Thymus (tissue), 11 donors: Measurements from ENCODE around the gene WFDC13. TPM values are rescaled to one million over a fixed set of nuclear protein-coding genes. Genes with fewer than 3 reads are reported as not detected.

Experiments used
- DNase-seq, 9 donors: peaks; one replicate each; pipeline ENCODE4 v3.0.0-alpha.2; 2013; ENCODE audit warnings: low spot score in 9 of 9, low read depth in 6 of 9, missing footprints in 1 of 9
- H3K27ac ChIP-seq, 2 donors: one replicate each; pipeline ENCODE4 v1.5.1; 2013; ENCODE audit warnings: control low read depth in 1 of 2, low read depth in 1 of 2, low read length in 1 of 2, mild to moderate bottlenecking in 1 of 2, moderate library complexity in 1 of 2
- H3K27me3 ChIP-seq, 2 donors: one replicate each; pipeline ENCODE4 v1.5.1; 2013; ENCODE audit warnings: low read length in 1 of 2; ENCODE audit not compliant: control insufficient read depth in 2 of 2, insufficient read depth in 1 of 2
- H3K36me3 ChIP-seq, 2 donors: one replicate each; pipeline ENCODE4 v1.5.1; 2013; ENCODE audit warnings: low read length in 1 of 2, mild to moderate bottlenecking in 1 of 2, moderate library complexity in 1 of 2; ENCODE audit not compliant: control insufficient read depth in 2 of 2, insufficient read depth in 2 of 2
- H3K4me1 ChIP-seq, 2 donors: one replicate each; pipeline ENCODE4 v1.5.1; 2013; ENCODE audit warnings: low read length in 2 of 2; ENCODE audit not compliant: control insufficient read depth in 2 of 2, insufficient read depth in 2 of 2
- H3K4me3 ChIP-seq, 2 donors: one replicate each; pipeline ENCODE4 v1.5.1; 2013; ENCODE audit warnings: low read length in 2 of 2, control low read depth in 1 of 2, mild to moderate bottlenecking in 1 of 2
- H3K9me3 ChIP-seq, 2 donors: one replicate each; pipeline ENCODE4 v1.5.1; 2013; ENCODE audit warnings: low read length in 1 of 2, mild to moderate bottlenecking in 1 of 2; ENCODE audit not compliant: control insufficient read depth in 2 of 2, insufficient read depth in 1 of 2
- WGBS: extraction: QIAGEN DNeasy Blood & Tissue Kit; methylation state at CpG from one replicate; pipeline ENCODE4 v1.1.7; 2013; 5-methylcytosine and 5-hydroxymethylcytosine counted together
- polyA plus RNA-seq: library from polyadenylated mRNA; stranded (reverse); fragments of 200-250 nt; gene quantifications from one replicate; pipeline ENCODE4 v1.2.3, GENCODE V29; 2013
- total RNA-seq: library from RNA; stranded (reverse); fragments of 120-200 nt; gene quantifications from one replicate; pipeline ENCODE4 v1.2.4, GENCODE V29; 2013
- donor health status: healthy.

WFDC13 gene
- total and polyA plus RNA-seq, 2 donors, result 0.07 TPM; not detected in 1

DNA sequence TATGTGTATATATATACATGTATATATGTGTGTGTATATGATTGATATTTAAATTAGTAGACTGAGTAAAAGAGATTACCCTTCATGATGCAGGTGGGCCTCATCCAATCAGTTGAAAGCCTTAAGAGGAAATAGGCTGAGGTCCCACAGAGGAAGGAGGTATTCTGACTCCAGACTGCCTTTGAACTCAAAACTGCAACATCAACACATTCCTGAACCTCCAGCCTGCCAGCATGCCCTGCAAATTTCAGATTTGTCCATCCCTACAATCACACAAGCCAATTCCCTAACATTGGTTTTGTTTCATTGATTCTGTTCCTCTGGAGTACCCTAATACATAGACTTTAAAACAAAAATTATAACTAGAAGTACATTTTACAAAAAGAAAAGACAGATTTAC, 43.2 kb downstream of the WFDC13 start:
- DNase-seq, result no peak
- H3K4me1 ChIP-seq, result no peaks in the 10 kb centered on the region
- no peak overlapping the region for H3K4me3 ChIP-seq

DNA sequence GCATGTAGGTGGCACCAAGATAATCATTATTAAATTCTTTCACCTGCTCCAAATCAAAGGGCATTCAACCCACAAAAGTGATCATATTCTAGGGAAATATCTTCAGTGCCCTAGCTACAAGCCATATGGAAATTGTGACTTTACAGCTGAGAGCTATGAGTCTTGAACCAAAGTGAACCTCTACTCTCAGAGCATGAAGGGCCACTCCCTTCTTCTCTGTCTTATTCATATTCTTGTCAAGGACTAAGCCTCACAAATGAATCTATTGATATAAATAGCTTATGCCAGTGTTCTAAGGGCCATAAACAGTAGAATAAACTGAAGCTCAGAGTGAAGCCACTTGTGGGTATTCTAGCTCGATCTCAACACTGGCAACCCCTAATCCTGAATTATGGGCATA, 49.9 kb downstream of the WFDC13 start:
- H3K9me3 ChIP-seq, result no peaks in the 10 kb centered on the region

More for the DNA sequence above, 43.2 kb downstream of the WFDC13 start:
- no peak overlapping the region for H3K27ac ChIP-seq
- no peaks in the 10 kb centered on the region for H3K9me3 ChIP-seq
- H3K27me3 ChIP-seq, result peaks cover 0 to 3% of the 10 kb centered on the region in 2 donors
- H3K36me3 ChIP-seq, result no peaks in the 10 kb centered on the region

DNA sequence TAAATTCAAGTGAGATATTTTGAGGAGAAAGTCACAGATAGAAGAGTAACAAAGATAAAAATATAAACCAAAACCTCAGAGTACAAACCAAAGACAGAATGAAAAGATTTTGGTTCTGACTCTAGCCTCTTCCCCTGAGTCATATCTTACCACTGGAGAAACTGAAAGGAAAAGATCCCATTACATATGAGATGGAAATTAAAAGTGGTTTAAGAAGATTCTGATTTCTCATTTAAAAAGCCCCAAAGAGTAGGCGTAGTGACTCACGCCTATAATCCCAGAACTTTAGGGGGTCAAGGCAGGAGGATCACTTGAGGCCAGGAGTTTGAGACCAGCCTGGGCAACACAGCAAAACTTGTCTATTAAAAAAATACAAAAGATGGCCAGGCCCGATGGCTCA, 50.9 kb downstream of the WFDC13 start:
- no peaks in the 10 kb centered on the region for H3K4me1 ChIP-seq
- H3K27ac ChIP-seq, result no peak overlapping the region
- H3K27me3 ChIP-seq, result peaks cover 0 to 3% of the 10 kb centered on the region in 2 donors
- no peak overlapping the region for H3K4me3 ChIP-seq
- H3K9me3 ChIP-seq, result no peaks in the 10 kb centered on the region
- 82% methylated on average over 3 of the region's 3 CpGs for WGBS
- no peak for DNase-seq
- no peaks in the 10 kb centered on the region for H3K36me3 ChIP-seq

More for the DNA sequence above, 49.9 kb downstream of the WFDC13 start:
- H3K36me3 ChIP-seq, result no peaks in the 10 kb centered on the region
- H3K27ac ChIP-seq, result no peak overlapping the region
- H3K4me3 ChIP-seq, result no peak overlapping the region
- WGBS, result 90% methylated on average over 1 of the region's 1 CpG
- H3K4me1 ChIP-seq, result no peaks in the 10 kb centered on the region
- DNase-seq, result no peak
- H3K27me3 ChIP-seq, result peaks cover 0 to 3% of the 10 kb centered on the region in 2 donors

DNA sequence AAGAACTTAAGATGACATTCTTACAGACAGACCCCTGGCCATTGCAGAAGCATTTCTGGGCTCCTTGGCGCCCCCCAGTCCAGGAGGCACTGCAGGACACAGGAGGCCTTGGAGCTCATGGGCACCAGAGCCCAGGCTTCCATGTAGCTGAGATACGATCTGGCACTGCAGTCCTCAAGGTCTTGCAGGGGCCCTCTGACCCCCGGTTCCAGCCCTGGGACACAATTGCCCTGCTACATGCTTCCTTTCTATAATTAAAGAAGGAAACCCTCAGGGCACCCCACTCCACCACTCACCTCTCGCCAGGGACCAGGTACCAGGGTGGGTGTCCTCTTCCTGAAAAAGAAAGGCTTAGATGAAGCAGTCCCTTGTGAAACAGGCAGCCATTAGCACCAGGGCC, 56.3 kb downstream of the WFDC13 start:
- H3K4me3 ChIP-seq, result no peak overlapping the region
- no peaks in the 10 kb centered on the region for H3K36me3 ChIP-seq
- H3K27me3 ChIP-seq, result no peaks in the 10 kb centered on the region
- 95% methylated on average over 4 of the region's 4 CpGs for WGBS
- no peak overlapping the region for H3K27ac ChIP-seq
- no peaks in the 10 kb centered on the region for H3K4me1 ChIP-seq
- DNase-seq, result no peak
- no peaks in the 10 kb centered on the region for H3K9me3 ChIP-seq

Other genes with a start within 250 kb of the WFDC13 start
- gene WFDC2, start 232.3 kb upstream of the WFDC13 start, total RNA-seq, result 5.6 TPM
- gene WFDC2, start 232.3 kb upstream of the WFDC13 start, polyA plus RNA-seq, result 48.4 TPM
- gene SPINT3, start 186.4 kb upstream of the WFDC13 start, total RNA-seq, result not detected
- not detected for gene SPINT3, start 186.4 kb upstream of the WFDC13 start, polyA plus RNA-seq
- gene WFDC6, start 162.6 kb upstream of the WFDC13 start, total RNA-seq, result not detected
- 0.27 TPM for gene WFDC6, start 162.6 kb upstream of the WFDC13 start, polyA plus RNA-seq
- gene EPPIN, start 154.6 kb upstream of the WFDC13 start, total RNA-seq, result not detected
- gene EPPIN, start 154.6 kb upstream of the WFDC13 start, polyA plus RNA-seq, result 0.21 TPM
- gene WFDC8, start 122.8 kb upstream of the WFDC13 start, total RNA-seq, result not detected
- not detected for gene WFDC8, start 122.8 kb upstream of the WFDC13 start, polyA plus RNA-seq
- gene WFDC10A, start 72.3 kb upstream of the WFDC13 start, total RNA-seq, result not detected
- gene WFDC10A, start 72.3 kb upstream of the WFDC13 start, polyA plus RNA-seq, result 0.09 TPM
- not detected for gene WFDC9, start 70.8 kb upstream of the WFDC13 start, total RNA-seq
- not detected for gene WFDC9, start 70.8 kb upstream of the WFDC13 start, polyA plus RNA-seq
- not detected for gene WFDC11, start 31.8 kb upstream of the WFDC13 start, total RNA-seq
- gene WFDC11, start 31.8 kb upstream of the WFDC13 start, polyA plus RNA-seq, result 0.14 TPM
- gene WFDC10B, start 3.0 kb downstream of the WFDC13 start, total RNA-seq, result not detected
- 0.23 TPM for gene WFDC10B, start 3.0 kb downstream of the WFDC13 start, polyA plus RNA-seq
- not detected for gene SPINT4, start 20.3 kb downstream of the WFDC13 start, total RNA-seq
- gene SPINT4, start 20.3 kb downstream of the WFDC13 start, polyA plus RNA-seq, result not detected
- gene WFDC3, start 89.8 kb downstream of the WFDC13 start, total RNA-seq, result 0.61 TPM
- 2.1 TPM for gene WFDC3, start 89.8 kb downstream of the WFDC13 start, polyA plus RNA-seq
- 27.9 TPM for gene DNTTIP1, start 89.9 kb downstream of the WFDC13 start, total RNA-seq
- 44.3 TPM for gene DNTTIP1, start 89.9 kb downstream of the WFDC13 start, polyA plus RNA-seq
- 112 TPM for gene UBE2C, start 110.6 kb downstream of the WFDC13 start, total RNA-seq
- 25.1 TPM for gene UBE2C, start 110.6 kb downstream of the WFDC13 start, polyA plus RNA-seq
- gene TNNC2, start 125.3 kb downstream of the WFDC13 start, total RNA-seq, result 2.4 TPM
- 12.6 TPM for gene TNNC2, start 125.3 kb downstream of the WFDC13 start, polyA plus RNA-seq
- gene SNX21, start 131.8 kb downstream of the WFDC13 start, total RNA-seq, result 3.0 TPM
- gene SNX21, start 131.8 kb downstream of the WFDC13 start, polyA plus RNA-seq, result 8.4 TPM
- gene ACOT8, start 155.4 kb downstream of the WFDC13 start, total RNA-seq, result 32.0 TPM
- gene ACOT8, start 155.4 kb downstream of the WFDC13 start, polyA plus RNA-seq, result 30.1 TPM
- 8.0 TPM for gene ZSWIM3, start 155.6 kb downstream of the WFDC13 start, total RNA-seq
- gene ZSWIM3, start 155.6 kb downstream of the WFDC13 start, polyA plus RNA-seq, result 4.4 TPM
- 5.7 TPM for gene ZSWIM1, start 179.2 kb downstream of the WFDC13 start, total RNA-seq
- gene ZSWIM1, start 179.2 kb downstream of the WFDC13 start, polyA plus RNA-seq, result 5.7 TPM
- gene SPATA25, start 185.6 kb downstream of the WFDC13 start, total RNA-seq, result 3.1 TPM
- 5.1 TPM for gene SPATA25, start 185.6 kb downstream of the WFDC13 start, polyA plus RNA-seq
- 8.1 TPM for gene NEURL2, start 189.2 kb downstream of the WFDC13 start, total RNA-seq
- gene NEURL2, start 189.2 kb downstream of the WFDC13 start, polyA plus RNA-seq, result 51.4 TPM
- 19.9 TPM for gene CTSA, start 189.3 kb downstream of the WFDC13 start, total RNA-seq
- gene CTSA, start 189.3 kb downstream of the WFDC13 start, polyA plus RNA-seq, result 56.0 TPM
- 146 TPM for gene PLTP, start 210.1 kb downstream of the WFDC13 start, total RNA-seq
- 182 TPM for gene PLTP, start 210.1 kb downstream of the WFDC13 start, polyA plus RNA-seq
- gene PCIF1, start 232.6 kb downstream of the WFDC13 start, total RNA-seq, result 13.9 TPM
- 37.4 TPM for gene PCIF1, start 232.6 kb downstream of the WFDC13 start, polyA plus RNA-seq